GM18508 (cell line): Measurements from ENCODE around the gene CHKA.
A peak's percentile ranks its signal among the peaks of the same experiment; 100 is the strongest.

ENCODE experiments used
- ATAC-seq: cut with Tn5 transposase; IDR thresholded peaks from one replicate; pipeline ENCODE4 v1.9.1; 2021; ENCODE audit warnings: moderate number of reproducible peaks; ENCODE audit not compliant: insufficient read depth, unreplicated experiment

CHKA gene

GRCh38 chr11:68037411-68038225 is 83.6 kb downstream of the CHKA start:
- ATAC-seq: no peak

DNA sequence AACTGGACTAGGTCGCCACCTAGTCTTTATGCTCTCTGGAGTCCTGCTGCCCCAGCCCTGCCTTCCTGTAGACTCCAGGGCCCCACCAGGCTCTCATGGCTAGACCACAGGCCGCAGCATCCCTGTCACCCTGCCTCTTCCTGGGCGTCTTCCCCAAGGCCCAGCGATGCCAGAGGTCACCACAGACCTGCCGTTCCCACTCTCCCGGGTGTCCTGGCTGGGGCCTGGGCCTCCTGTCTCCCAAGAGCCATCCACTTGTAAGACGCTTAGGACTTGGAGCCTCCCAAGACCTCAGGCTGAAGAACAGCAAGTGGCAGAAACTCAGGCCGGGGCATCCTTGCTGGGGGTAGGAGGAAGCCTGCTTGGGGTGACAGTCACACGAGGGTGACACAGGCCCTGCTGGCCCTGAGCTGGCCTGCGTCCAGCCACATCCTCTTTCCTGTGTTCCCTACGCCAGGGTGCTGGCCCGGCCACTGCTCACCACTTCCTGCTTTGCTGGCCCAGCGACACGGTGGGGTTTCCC is 84.4 kb downstream of the CHKA start:
- no peak for ATAC-seq

DNA sequence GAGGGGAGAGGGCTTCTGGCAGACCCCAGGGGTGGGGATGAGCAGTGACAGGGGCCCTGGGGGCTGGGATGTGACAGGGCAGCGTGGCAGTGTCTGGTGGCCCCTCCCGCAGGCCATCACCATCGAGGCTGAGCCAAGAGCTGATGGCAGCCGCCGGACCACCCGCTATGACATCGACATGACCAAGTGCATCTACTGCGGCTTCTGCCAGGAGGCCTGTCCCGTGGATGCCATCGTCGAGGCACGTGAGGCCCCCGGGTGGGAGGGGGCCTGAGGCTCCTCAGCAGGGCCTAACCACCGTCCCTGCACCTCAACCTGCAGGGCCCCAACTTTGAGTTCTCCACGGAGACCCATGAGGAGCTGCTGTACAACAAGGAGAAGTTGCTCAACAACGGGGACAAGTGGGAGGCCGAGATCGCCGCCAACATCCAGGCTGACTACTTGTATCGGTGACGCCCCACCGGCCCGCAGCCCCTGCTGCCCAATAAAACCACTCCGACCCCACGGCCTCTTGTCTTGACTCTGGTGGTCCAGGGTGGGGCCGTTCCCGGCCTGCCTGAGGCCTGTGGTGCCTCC is 85.0 kb downstream of the CHKA start:
- no peak for ATAC-seq

DNA sequence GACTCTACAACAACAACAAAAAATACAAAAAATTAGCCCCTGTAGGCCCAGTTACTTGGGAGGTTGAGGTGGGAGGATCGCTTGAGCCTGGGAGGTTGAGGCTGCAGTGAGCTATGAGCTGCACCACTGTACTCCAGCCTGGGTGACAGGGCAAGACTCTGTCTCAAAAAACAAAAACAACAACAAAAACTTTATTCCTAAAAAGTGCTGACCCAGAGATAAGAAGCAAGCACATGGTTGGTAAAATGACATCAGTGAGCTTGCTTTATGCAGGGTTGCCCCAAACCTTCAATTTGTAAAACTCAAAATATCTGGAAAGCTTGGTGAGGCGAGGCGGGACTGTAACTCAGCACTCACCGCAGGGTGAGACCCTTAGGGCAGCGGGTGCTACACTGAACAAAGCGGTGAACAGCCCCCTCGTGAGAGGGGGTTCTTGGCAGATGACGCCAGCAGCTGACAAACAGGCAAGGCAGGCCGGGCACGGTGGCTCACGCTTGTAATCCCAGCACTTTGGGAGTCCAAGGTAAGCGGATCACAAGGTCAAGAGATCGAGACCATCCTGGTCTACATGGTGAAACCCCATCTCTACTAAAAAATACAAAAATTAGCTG is 85.8 kb downstream of the CHKA start:
- ATAC-seq: no peak

DNA sequence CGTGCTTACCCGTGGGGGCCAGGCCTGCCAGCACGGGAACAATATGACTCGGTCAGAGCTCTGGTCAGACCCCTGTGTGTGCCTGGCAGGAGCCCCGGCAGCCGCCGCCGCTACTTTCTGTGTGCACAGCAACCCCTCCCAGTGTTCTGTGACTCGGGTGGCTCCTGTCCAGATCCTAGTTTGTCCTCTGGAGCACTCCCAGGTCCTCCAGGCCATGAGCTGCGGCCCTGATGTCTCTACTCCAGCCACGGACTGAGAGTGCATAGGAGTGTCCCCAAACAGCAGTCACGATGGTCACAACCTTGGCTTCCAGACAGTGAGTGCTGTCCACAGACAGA is 87.5 kb downstream of the CHKA start:
- ATAC-seq: no peak

GRCh38 chr11:68032997-68033707 is 88.0 kb downstream of the CHKA start:
- ATAC-seq: no peak

DNA sequence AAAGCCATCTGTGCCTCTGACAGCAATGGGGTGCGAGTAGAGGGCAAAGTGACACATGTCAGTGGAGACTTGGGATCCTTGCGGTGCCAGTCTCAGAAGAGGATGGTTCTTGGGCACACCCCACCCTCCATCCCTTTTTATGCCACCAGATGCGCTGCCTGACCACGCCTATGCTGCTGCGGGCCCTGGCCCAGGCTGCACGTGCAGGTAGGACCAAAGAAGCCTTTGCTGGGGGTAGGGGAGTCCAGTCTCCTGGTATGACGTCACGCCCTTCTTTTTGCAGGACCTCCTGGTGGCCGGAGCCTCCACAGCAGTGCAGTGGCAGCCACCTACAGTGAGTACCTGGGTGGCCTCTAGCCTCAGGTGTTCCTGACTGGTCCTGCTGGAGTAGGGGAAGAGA is 89.2 kb downstream of the CHKA start:
- no peak for ATAC-seq

DNA sequence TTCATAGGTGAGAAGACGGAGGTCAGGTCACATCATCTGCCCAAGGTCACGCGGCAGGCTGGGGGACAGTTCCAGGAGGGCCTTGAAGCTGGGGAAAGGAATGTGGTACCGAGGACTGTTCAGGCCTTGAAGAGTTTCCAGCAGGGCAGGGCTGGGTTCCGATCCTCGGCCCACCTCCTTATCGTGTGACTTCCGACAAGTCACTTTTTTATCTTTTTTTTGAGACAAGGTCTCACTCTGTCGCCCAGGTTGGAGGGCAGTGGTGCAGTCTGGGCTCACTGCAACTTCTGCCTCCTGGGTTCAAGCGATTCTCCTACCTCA is 90.1 kb downstream of the CHKA start:
- ATAC-seq: no peak

GRCh38 chr11:68030318-68031143 is 90.7 kb downstream of the CHKA start, which contains the start of gene NDUFS8:
NDUFS8 (plus strand) TSS chr11:68030681; CDS start chr11:68032152, 1,471 bp downstream.
- ATAC-seq: peak; percentile 77

DNA sequence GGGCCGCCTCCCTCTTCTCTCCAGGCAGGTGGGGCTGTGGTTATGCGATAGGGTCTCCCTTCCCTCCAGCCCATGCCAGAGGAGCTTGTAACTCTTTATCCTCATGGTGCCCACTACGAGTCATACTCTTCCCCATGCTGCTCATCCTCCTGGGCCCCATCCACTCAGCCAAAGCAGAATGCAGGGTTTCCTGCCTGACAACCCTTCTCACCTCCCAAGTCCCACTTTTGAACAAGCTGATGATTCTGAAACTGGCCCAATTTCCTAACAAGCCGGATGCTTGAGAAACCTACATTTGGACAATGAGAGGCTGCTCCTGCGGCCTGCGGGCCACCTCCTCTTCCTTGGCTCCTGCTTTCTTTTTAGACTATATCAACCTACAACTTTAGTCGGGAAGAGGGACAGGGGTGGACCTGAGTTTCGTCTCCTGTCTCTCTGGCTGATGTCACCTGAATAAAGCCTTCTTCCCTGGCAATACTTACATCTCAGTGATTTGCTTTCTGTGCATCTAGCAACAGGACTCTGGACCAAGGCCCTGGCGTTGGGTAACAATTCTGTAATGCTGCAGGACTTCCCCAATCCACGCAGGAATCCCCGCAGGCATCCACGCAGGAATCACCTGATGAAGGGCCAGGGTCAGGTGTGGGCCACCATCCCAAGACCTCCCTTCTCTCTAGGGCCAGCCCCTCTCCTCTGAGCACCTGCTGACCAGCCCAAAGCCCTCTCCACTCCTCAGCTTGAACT is 92.2 kb downstream of the CHKA start:
- no peak for ATAC-seq

DNA sequence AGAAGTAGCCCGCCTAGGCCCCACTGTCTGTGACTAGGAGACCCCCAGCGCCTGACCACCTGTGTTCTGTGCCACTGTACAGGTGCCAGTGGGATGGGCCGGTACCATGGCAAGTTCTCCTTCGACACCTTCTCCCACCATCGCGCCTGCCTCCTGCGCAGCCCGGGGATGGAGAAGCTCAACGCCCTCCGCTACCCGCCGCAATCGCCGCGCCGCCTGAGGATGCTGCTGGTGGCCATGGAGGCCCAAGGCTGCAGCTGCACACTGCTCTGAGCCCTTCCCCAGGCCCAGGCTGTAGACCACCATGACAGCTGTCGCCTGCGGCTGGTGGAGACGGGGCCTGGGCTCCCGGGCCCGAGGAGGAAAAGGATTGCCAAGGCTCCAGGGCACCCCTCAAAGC is 93.5 kb downstream of the CHKA start:
- no peak for ATAC-seq

GRCh38 chr11:68026391-68027105 is 94.6 kb downstream of the CHKA start:
- no peak for ATAC-seq

- ATAC-seq: no peak
Measured at GRCh38 chr11:68025047-68025446, 96.1 kb downstream of the CHKA start.

GRCh38 chr11:68024508-68024907 is 96.7 kb downstream of the CHKA start:
- no peak for ATAC-seq

- ATAC-seq: no peak
Measured at GRCh38 chr11:68022531-68022930, 98.7 kb downstream of the CHKA start.

GRCh38 chr11:68021167-68021787 is 99.9 kb downstream of the CHKA start:
- no peak for ATAC-seq

GRCh38 chr11:68020575-68020974 is 100.6 kb downstream of the CHKA start:
- no peak for ATAC-seq

DNA sequence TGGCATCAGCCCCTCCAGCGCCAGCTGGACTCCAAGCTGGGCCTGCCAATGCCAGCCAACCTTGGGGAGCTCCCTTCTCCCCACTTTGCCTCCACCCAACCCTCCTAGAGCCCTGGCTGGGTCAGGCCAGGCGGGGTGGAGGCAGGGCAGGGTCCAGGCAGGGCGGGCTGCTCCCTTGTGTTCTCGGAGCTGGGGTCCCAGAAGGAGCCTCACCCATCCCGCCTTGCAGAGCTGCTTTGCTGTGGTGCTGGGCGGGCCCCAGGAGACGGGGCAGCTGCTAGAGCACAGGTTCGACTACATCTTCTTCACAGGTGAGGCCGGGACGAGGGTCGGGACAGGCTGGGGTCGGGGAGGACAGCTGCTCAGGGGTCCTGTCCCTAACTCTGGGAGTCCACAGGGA is 101.7 kb downstream of the CHKA start:
- ATAC-seq: no peak
